DND-41 (cell line): ENCODE data around the gene CSNK1E.

Experiments used
- EZH2 ChIP-seq: IDR thresholded peaks from 3 replicates; pipeline ENCODE4 v1.6.1; 2012; ENCODE audit warnings: borderline replicate concordance, low read depth, mild to moderate bottlenecking, moderate library complexity, low read length, inconsistent platforms; ENCODE audit not compliant: severe bottlenecking
- TF ChIP-seq, protein P1 (sequence below): IDR thresholded peaks from 2 replicates; pipeline ENCODE4 v1.5.1; 2012; ENCODE audit warnings: borderline replicate concordance, low read length, moderate library complexity, mild to moderate bottlenecking; ENCODE audit not compliant: poor library complexity, severe bottlenecking; ENCODE audit errors: extremely low read depth

DNA sequence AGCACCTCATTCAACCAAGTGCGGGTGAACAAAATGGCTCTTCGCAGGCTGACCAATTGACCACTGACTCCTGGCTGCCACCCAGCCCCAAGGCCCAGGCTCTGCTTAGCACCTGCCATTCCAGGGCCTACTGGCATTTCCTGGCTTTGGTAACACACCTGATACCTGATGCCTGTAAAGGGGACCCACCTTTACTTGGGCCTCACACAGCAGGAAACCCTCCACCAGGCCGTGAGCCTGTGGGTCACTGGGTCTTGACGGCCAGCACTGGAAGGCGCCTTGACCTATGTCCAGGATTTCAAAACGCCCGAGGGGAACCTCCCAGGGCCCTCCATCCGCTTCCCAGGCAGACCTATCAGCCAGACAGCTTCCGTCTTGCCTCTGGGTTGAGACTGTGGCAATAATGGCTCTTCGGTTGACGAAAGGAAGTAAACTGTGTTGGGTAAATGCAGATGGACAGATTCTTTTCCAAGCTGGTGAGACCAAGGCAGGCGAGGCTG lies 27.6 kb downstream of the CSNK1E start:
- TF ChIP-seq, protein P1, sequence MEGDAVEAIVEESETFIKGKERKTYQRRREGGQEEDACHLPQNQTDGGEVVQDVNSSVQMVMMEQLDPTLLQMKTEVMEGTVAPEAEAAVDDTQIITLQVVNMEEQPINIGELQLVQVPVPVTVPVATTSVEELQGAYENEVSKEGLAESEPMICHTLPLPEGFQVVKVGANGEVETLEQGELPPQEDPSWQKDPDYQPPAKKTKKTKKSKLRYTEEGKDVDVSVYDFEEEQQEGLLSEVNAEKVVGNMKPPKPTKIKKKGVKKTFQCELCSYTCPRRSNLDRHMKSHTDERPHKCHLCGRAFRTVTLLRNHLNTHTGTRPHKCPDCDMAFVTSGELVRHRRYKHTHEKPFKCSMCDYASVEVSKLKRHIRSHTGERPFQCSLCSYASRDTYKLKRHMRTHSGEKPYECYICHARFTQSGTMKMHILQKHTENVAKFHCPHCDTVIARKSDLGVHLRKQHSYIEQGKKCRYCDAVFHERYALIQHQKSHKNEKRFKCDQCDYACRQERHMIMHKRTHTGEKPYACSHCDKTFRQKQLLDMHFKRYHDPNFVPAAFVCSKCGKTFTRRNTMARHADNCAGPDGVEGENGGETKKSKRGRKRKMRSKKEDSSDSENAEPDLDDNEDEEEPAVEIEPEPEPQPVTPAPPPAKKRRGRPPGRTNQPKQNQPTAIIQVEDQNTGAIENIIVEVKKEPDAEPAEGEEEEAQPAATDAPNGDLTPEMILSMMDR: no peak
- no peak for TF ChIP-seq EZH2
